ENCODE data around the gene GAGE12H.
"Not testable (repeated sequence)": the region's sequence is repeated elsewhere in the genome, so short reads cannot be mapped to it uniquely, and the experiment has no call there.

- not testable (repeated sequence) for TF ChIP-seq CTCF (IDR thresholded peaks at IDR 0.05; ENCODE audit: low read depth, low read length); EZH2phosphoT487 (IDR thresholded peaks at IDR 0.05; ENCODE audit: low read depth)
These were observed 38.3 kb upstream of the GAGE12H start, which contains the start of gene GAGE12D for GRCh38 chrX:49541433-49541832.
